ENCODE data around the gene KMT2E.

The KMT2E gene

DNA sequence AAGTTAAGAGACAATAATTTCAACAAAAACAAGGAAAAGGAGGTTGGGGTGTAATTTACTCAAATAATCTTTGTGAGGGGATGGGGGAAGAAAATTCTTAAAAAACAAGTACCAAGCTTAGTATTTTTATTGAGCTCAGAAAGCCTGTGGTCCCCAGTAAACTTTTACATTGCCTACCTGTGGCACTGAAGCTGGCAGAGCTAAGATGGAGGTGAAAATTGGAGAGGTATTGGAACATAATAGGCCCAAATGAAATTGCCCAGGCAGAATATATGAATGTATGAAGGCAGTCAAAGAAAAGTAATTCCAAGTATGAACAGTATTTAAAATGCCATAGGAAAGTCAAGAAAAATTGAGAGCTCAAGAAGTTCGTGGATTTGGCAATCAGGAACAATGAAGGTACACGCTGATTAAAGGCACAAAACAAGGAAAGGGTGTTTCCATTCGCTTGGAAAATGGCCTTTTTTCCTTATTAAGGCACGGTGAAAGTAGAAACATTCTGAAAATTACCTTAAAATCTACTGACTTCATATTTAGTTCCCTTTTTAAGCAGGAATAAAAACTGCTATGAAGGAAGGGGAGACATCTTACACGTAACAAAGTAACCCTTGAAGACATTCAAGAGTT lies 3.4 kb upstream of the KMT2E start:
- no peak for DNase-seq (ENCODE audit: low spot score)

DNA sequence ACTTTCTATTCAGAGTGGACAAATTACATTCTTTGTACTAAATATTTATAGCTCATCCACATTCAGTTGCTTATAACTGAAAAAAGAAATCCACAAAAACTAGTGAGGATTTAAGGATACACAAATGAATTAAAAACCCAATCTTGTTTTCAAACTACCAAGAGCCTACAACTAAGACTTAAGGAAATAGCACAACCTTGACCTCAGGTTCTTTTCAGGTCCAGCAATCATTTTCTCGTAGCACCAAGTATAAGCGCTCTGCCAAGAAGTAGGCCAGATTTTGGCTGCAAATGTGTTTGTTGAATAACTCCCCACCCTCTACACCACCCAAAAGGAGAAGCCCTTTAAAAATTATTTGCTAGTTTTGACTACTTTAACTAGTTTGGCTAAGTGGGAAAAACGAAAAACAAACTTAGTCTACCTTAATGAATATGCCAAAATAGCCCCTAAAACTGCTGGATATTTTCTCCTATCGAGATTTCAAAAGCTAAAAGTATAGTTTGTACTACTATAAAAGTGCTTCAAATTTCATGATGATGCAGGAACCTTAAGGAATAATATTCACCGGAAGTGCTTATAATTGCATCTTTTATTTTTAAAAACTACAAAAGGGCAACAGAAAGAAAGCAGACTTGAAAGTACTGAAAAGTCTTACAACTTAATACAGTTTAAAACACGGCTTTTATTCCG lies 2.7 kb upstream of the KMT2E start:
- DNase-seq (ENCODE audit: low spot score) = no peak

DNA sequence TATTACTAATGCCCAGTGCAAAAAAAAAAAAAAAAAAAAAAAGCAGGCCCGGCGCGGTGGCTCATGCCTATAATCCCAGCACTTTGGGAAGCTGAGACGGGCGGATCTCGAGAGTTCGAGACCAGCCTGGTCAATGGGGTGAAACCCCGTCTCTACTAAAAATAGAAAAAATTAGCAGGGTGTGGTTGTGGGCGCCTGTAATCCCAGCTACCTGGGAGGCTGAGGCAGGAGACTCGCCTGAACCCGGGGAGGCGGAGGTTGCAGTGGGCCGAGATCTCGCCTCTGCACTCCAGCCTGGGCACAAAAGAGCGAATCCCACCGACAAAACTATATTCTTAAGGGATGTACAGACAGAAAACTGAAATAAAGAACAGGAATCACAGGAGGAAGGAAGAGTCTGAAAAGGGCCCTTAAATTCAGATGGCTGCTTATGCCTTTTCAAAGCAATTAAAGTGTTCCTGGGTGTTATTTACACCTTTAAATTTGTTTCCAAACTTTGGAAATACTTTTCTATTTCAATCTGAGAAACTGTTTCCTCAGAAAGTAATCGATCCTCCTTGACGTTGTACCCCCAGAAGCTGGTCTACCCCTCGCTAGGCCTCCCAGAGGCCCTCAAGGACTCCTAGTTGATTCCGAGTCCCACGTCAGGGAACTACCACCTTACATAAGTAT lies 2.0 kb upstream of the KMT2E start:
- DNase-seq (ENCODE audit: low spot score) = no peak

DNA sequence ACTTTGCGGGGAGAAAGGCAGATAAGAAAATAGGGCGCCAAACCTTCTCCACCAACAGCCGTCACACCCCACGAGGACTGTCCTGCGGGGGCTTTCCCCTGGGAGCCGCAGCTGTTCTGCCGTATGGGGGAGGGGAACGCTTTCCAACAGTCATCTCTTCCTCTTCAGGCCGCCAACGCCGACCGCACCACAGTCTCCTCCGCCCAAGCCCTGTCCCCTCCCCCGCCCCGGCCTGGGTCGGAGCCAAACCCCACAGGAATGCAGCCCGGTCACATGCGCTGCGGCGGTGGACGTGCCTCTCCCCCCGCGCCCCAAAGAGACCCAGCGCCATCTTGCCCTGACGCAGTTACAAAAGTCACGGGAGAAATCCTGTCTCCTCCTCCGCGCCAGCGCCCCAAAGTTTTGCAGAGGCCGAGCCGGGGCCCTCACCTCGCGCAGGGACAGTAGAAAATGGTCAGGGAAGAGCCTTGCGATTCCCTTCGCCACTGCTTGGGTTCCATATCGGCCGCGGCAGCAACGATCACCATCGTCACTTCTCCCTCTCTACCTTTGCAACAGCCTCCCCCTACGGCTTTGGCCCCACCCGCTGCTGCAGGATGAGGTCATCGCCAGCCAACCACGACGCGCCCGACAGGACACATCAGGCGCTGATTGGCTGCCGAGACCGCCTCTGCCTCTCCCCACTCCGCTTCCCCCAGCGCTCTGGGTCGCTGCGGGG lies 1.3 kb upstream of the KMT2E start:
- peak; percentile 100 for DNase-seq (ENCODE audit: low spot score)

DNA sequence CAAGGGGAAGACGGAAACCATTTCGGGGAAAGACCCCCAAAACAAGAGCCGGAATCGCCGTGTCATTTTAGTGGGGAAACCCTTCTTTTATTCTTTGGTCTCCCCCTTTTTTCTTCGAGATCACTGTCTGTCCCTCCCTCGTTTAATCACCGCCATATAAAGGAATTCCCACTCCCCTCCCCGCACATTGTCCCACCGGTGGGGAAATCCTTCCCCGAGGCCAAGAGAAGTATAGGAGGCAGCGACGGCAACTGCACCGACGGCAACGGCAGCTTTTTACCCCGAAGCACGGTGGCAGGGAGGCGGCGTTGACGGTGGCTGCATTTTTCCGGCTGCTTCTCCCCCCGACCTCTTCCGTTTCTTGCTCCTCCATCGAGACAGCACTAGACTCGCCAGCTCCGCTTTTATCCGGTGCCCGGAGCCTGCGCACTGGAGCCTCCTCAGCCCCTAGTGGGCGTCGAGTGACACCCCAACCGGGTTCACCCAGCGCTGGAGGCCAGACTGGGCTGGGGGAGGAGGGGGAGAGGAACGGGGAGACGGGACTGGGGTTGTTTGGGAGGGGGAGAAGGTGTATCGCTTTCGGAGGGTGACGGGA lies 687 bp upstream of the KMT2E start:
- DNase-seq (ENCODE audit: low spot score) = peak; percentile 97

DNA sequence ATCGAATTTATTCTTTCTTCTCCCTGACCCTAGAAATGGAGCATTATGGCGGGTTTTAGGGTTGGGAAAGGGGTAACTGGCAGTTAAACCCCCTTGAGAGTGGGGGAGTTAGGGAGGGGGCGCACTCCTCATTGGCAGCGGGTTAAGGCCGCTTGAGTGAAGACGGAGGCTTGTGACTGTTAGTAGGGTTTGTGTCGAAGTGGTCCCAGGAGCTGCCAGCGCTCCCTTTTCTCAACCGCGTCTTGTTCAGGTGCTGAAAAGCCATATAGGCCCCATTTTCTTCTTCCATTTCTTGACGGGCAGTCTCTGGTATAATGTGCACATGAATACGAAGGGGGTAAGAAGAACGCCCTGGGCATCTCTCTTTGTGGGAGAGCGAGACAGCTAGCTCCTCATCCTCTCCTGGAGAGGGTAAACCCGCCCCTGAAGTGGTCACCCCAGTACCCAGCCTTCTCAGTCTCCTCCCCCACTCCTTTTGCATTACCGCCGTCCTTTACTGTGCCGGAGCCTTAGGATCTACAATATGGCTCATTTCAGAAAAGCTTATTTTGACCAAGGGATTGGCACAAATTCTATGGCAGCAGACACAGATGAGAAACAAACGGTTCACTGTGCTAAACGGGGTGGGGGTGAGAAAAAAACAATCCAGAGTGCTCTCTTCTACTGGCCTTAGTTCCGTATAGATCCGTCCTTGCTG lies 836 bp downstream of the KMT2E start:
- DNase-seq (ENCODE audit: low spot score) = peak; percentile 63

DNA sequence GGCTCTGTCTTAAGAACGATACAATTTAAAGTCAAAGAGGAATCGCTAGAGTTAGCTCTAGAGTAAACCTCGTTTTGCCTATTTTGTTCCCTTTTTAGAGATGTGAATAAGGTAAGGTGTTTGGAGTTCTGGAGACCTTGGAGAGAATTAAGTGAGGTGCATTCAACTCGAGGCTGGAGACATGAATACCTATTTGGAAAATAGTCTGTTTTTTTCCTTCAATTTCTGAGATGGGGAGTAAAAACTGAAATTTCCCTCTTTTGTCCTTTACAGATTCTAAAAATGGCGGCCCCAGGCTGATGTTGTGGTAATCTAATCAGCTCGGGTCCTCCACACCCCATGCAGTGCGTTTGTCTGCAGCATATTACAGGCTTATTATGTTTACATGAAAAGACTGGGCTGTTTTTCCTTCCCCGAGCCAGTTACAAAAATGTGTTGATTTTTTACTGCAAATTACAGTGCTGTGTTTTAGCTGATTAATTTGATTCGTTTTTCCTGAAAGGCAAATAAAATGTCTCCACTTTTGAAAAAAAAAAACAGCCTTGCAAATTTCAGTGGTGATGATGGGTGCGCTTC lies 1.5 kb downstream of the KMT2E start:
- DNase-seq (ENCODE audit: low spot score) = peak; percentile 37

DNA sequence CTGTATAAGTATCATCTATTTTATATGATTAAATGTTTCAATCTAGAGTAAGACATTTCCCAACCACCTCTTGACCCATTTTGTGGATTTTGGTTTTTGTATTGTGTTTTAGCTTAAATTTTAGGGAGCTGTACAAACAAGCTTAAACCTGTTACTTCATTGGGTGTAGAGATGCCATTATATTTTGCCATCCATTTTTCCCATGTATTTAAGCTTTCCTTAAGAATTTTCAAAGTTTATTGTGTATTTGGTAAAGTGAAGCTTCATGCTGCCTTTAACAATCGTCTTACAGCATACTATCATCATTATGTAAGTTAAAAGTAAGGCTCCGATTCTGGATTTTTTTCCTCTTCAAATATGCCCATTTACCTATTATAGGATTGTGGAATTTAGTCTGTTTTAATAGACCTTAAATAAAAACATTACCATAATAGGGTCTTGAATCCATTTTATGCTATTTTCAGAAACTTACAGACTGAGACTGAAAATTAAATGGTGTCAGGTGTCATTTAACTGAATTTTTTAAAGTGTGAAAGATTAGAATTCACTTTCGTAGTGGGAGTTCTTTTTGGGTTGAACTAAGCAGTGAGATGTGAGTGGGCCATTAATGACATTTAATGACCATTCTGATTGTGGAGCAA lies 2.2 kb downstream of the KMT2E start:
- DNase-seq (ENCODE audit: low spot score) = no peak

DNA sequence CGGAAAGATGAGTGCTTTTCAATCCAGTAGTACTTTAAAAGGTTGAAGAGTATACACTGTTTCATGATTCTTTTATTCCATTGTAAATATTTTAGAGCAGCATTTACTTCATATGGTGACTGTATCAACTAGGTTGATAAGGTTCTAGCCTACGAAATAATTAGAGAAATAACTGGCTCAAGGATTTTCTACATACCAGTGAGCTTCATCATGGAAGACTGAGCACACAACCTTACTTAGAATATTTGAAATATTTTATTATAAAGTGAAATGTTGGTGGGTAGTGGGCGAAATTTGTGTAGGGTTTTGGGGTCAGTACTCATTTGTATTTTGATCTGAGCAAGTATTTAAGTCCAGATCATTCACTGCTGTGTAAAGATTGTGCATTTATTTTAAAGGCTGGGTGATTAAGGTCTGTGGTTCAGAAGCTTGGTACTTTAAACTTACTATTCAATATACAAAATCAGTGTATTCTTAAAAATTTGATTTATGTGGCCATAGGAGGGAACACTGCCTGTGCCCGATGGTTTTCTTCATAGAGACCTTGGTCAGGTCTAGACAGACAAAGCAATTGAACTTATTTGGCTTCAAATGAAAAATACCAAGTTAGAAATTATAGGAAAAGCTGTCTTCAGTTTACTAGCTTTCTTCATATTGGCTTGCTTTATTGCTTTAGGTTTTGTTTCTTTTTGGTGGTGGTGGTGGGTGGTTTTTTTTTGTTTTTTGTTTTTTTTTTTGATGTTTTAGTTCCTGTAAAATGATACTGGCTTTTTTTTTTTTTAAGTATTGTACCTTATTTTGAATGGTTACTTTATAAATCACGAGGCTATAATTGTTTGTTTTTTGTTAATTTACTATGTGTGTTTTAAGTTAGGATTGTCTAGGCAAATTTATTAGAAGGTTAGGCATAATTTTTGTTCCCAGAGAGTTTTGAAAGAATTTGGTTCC lies 3.0 kb downstream of the KMT2E start:
- DNase-seq (ENCODE audit: low spot score) = no peak

DNA sequence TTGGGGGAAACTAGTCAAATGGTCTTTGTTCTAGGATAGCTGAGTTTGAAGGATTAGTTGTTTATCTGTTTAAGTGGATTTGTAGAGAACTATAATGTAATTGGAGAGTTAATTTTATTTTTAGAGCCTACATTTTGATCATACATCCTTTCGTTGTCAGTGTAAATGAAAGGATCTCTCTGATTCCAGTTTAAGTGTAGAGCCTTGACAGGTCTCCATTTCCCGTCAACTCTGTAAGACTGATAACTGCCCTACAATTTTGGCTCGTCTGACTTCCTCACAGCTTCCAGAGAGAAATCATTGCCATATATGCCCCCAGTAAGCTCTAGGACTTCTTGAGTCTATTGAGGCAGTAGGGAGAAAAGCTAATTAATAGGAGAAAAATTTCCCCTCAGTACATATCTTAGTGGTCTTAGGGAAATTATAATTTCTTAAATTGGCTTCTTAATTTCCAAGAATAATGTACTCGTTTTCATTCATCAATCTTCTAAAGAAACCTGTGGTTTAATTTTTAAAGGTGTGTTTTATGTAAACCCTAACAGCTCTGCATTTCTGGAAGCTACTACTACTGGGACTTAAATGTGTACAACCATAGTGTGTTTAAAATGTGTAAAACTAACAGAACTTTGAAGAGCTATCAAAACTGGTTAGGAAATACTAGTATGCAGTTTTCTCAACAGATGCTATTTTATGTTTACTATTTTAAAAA lies 3.8 kb downstream of the KMT2E start:
- DNase-seq (ENCODE audit: low spot score) = no peak

DNA sequence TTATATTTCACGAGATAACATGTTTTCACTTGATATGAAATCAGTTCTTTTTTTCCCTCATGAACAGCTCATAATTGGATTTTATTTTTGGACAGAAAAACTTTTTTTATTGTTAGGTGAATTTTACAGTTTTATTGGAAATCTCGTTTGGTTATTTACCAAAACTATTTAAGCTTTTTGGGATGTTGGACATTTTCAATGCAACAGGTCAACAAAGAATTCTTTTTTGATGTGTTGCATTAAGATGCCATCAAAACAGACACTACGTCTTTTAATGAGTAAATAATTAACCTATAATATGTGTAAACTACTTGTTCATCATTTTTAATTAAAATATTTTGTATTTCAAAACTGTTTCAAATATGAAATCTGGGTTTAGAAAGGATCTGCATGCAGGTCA lies 5.3 kb downstream of the KMT2E start:
- no peak for DNase-seq (ENCODE audit: low spot score)

DNA sequence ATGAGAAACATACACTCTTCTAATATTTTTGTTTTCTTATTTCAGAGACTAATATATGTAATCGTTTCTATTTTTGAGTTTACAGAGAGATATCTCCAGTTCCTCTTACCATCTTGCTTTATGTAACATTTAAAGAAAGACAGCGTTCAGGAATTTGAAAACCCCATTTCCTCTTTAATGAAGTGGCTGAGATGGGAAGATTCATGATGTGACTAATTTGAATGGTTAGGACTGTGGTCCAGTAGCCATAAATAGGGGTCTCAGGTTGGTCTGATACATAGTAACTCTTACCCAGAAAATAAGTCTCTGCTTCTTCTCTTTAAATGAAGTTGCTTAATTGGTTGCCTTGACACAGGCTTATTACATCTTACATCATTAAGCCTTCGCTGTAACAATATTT lies 6.9 kb downstream of the KMT2E start:
- no peak for DNase-seq (ENCODE audit: low spot score)

DNA sequence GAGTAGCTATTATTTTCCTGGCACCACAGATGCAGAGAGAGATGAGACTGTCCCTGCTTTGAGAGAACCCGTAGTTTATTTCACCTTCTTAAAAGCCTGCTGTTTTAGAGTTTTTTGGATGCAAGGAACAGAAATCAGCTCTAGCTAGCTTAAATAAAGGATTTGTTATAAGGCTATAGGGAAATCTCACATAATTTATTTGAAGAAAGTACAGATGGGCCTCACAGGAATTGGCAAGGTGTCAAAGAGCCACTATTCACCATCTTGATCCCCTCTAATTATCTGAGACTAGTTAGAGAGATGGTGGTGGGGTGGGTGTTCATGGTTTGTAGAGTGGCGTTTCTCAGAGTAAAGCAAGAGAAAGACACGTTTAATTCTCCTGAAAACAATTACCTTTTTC lies 7.3 kb downstream of the KMT2E start:
- no peak for DNase-seq (ENCODE audit: low spot score)

DNA sequence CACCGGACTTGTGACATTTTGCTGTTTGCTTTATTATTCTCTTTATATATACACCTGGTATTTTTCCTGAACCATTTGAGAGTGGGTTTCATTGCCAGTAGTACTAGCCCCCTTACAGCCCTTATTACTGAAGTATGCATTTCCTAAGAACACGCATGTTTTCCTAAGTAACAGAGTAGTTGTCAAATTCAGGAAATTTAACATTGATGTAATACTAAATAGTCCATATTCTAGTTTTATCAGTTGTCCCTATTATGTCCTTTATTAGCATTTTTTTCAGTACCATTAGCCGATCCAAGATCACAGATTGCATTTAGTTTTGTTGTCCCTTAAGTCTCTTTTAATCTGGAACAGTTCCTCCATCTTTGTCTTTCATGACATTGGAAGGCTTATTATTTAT lies 8.0 kb downstream of the KMT2E start:
- no peak for DNase-seq (ENCODE audit: low spot score)

DNA sequence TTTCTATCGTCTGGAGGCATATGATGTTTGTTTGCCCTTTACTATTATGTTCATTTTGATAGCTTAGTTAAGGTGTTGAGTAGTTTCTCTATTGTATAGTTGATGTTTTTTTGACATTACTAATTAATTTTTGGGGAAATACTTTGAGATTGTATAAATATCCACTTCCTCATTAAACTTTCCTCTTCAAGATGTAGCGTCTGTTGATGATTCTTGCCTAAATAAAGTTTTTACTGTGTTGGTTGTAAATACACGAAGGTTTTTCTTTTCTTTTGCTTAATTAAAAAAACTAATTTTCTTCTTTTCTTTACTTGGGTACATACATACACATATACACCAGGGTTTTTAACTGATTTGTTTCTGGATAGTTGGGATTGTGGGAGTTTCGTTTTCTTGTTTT lies 8.5 kb downstream of the KMT2E start:
- no peak for DNase-seq (ENCODE audit: low spot score)

DNA sequence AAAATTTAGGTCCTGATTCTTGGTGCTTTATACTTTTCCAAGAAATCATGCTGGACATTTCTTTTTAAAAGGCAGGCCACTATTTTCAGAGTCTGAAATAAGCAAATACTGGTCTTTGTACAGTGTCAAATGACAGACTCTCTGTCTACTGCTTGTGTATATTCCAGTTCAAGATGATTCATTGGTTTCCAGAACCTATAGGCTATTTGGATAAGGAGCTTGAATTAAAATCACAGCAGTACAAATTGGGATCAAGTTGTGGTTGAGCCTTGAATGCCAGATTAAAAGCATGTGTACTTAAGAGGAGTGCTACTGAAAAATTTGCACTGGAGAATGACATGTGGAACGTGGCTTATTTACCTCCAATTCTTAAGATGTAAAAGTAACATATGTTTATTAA lies 10.7 kb downstream of the KMT2E start:
- no peak for DNase-seq (ENCODE audit: low spot score)

DNA sequence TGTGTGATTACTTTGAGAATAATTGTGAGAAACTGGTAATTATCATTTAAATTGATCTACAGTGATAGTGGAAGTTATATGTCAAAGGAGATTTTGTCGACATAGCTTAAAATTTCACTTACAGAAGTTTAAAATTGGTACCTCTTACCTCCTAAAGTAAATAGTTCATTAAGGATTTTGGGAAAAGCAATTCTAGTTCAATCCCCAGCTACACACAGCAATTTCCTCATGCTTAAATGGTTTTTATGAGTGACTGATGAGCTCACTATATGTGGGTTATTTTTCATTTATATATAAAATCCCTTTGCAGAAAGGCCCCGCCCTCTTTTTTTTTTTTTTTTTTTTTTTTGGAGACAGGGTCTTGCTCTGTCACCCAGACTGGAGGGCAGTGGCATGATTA lies 12.7 kb downstream of the KMT2E start:
- DNase-seq (ENCODE audit: low spot score) = no peak

DNA sequence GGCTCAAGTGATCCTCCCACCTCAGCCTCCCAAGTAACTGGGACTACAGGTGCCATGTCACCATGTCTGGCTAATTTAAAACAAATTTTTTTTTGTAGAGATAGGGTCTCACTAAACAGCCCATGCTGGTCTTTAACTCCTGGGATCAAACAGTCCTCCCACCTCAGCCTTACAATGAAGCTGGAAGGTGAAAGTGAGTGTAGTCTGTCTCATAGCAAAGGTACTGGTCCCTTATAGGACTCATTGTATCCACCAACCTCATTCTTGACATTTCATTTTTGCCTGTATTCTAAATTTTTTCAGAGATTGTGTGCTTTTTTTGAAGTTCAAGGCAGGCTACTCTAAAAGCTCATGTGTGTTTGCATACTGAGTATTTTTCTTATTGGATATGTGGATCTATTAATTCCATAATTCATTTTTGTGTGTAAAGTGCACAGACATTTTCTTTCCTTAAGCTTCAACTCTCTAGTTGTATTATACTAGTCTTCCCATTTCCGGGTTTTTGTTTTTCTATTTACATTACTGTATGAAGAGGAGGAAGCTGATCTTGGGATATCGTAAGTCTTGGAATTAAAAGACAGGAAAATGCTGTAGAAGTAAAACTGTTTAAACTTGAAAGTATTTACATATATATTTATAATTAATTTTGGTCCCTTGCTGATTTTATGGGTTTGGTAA lies 13.3 kb downstream of the KMT2E start:
- no peak for DNase-seq (ENCODE audit: low spot score)

DNA sequence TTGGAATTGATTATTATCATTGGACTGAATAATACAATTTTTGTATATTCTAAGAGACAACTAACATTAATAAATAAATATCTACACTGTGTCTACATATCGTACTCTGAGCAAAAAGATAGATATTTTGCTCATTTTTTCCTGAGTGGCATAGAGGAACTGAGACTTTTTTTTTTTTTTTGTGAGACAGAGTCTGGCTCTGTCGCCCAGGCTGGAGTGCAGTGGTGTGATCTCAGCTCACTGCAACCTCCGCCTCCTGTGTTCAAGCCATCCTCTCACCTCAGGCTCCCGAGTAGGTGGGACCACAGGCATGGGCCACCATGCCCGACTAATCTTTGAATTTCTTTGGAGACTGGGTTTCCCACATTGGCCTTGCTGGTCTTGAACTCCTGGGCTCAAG lies 14.0 kb downstream of the KMT2E start:
- DNase-seq (ENCODE audit: low spot score) = no peak

Data from CD4-positive, alpha-beta T cell treated with Interleukin-15 for 4 hours (primary cell).